HEK293T (cell line): ENCODE measurements around the gene SPRR2D.
"Not testable (repeated sequence)": the region's sequence is repeated elsewhere in the genome, so short reads cannot be mapped to it uniquely, and the experiment has no call there.

Experiments used
- CTCF ChIA-PET: fragments of 350-600 bp; formaldehyde crosslinking; extraction: SDS; loops from one replicate; lab custom pipeline; 2021; ENCODE audit warnings: antibody characterized with exemption, inconsistent platforms; lab: Yijun Ruan, JAX
- POLR2A ChIA-PET: fragments of 350-600 bp; formaldehyde crosslinking; extraction: SDS; loops from one replicate; lab custom pipeline; 2020; ENCODE audit warnings: antibody characterized with exemption, inconsistent platforms; lab: Yijun Ruan, JAX
- DNase-seq: peaks from one replicate; pipeline ENCODE4 v3.0.0; 2012; ENCODE audit warnings: mixed read lengths; ENCODE audit errors: extremely low spot score
- ARNT ChIP-seq: fragments of 450-650 bp; IDR thresholded peaks from 2 replicates; pipeline ENCODE4 v1.6.1; 2017; ENCODE audit warnings: mild to moderate bottlenecking
- BHLHE40 ChIP-seq: fragments of 450-650 bp; IDR thresholded peaks from 2 replicates; pipeline ENCODE4 v1.6.1; 2016; ENCODE audit warnings: mild to moderate bottlenecking, moderate library complexity, borderline replicate concordance
- CTBP1 ChIP-seq: fragments of 450-650 bp; IDR thresholded peaks from 2 replicates; pipeline ENCODE4 v1.6.1; 2016; ENCODE audit warnings: borderline replicate concordance
- ELF4 ChIP-seq: fragments of 450-650 bp; IDR thresholded peaks from 2 replicates; pipeline ENCODE4 v1.6.1; 2017; ENCODE audit warnings: antibody characterized with exemption
- FOXA1 ChIP-seq: fragments of 450-650 bp; IDR thresholded peaks from 2 replicates; pipeline ENCODE4 v1.6.1; 2016; ENCODE audit warnings: mild to moderate bottlenecking
- FOXK2 ChIP-seq: fragments of 450-650 bp; IDR thresholded peaks from 2 replicates; pipeline ENCODE4 v1.6.1; 2016; ENCODE audit warnings: mild to moderate bottlenecking
- FOXM1 ChIP-seq: fragments of 450-650 bp; IDR thresholded peaks from 2 replicates; pipeline ENCODE4 v1.6.1; 2017; ENCODE audit warnings: mild to moderate bottlenecking, borderline replicate concordance
- HDGF ChIP-seq: fragments of 450-650 bp; IDR thresholded peaks from 2 replicates; pipeline ENCODE4 v1.6.1; 2017; ENCODE audit warnings: antibody characterized with exemption, borderline replicate concordance
- L3MBTL2 ChIP-seq: fragments of 450-650 bp; conservative IDR thresholded peaks from 2 replicates; pipeline ENCODE4 v1.6.1; 2016; ENCODE audit warnings: mild to moderate bottlenecking
- LEF1 ChIP-seq: fragments of 450-650 bp; IDR thresholded peaks from 2 replicates; pipeline ENCODE4 v1.6.1; 2017; ENCODE audit warnings: mild to moderate bottlenecking, borderline replicate concordance
- NFRKB ChIP-seq: fragments of 450-650 bp; IDR thresholded peaks from 2 replicates; pipeline ENCODE4 v1.6.1; 2016; ENCODE audit warnings: mild to moderate bottlenecking, moderate library complexity
- PKNOX1 ChIP-seq: fragments of 450-650 bp; IDR thresholded peaks from 2 replicates; pipeline ENCODE4 v1.6.1; 2016
- SP1 ChIP-seq: fragments of 450-650 bp; IDR thresholded peaks from 2 replicates; pipeline ENCODE4 v1.6.1; 2017
- SUZ12 ChIP-seq: fragments of 450-650 bp; IDR thresholded peaks from 2 replicates; pipeline ENCODE4 v1.6.1; 2016; ENCODE audit warnings: mild to moderate bottlenecking
- TARDBP ChIP-seq: fragments of 450-650 bp; IDR thresholded peaks from 2 replicates; pipeline ENCODE4 v1.6.1; 2016
- ZNF384 ChIP-seq: fragments of 450-650 bp; IDR thresholded peaks from 2 replicates; pipeline ENCODE4 v1.6.1; 2016

SPRR2D gene

GRCh38 chr1:153070243-153070642 lies 29.3 kb upstream of the SPRR2D start:
- no peak for TF ChIP-seq L3MBTL2
- TF ChIP-seq BHLHE40 = no peak
- no peak for TF ChIP-seq FOXK2
- no peak for TF ChIP-seq LEF1
- TF ChIP-seq HDGF = no peak
- no peak for TF ChIP-seq ELF4
- no peak for TF ChIP-seq PKNOX1
- no peak for TF ChIP-seq FOXM1
- TF ChIP-seq ZNF384 = no peak
- TF ChIP-seq SUZ12 = no peak
- TF ChIP-seq TARDBP = no peak
- no peak for TF ChIP-seq SP1
- TF ChIP-seq NFRKB = no peak
- no peak for TF ChIP-seq CTBP1
- no peak for TF ChIP-seq FOXA1
- no peak for DNase-seq
- ChIA-PET POLR2A (no interaction called here), CTCF (no interaction called here)

GRCh38 chr1:153058826-153059784 lies 18.2 kb upstream of the SPRR2D start:
- ChIA-PET POLR2A (no interaction called here), CTCF (no interaction called here)
- TF ChIP-seq LEF1 = no peak
- no peak for TF ChIP-seq NFRKB
- no peak for TF ChIP-seq ELF4
- TF ChIP-seq SUZ12 = no peak
- no peak for TF ChIP-seq ARNT
- TF ChIP-seq CTBP1 = no peak
- TF ChIP-seq BHLHE40 = no peak
- no peak for TF ChIP-seq TARDBP
- TF ChIP-seq SP1 = no peak
- no peak for TF ChIP-seq FOXM1
- TF ChIP-seq HDGF = no peak
- no peak for TF ChIP-seq FOXK2
- TF ChIP-seq FOXA1 = no peak
- no peak for TF ChIP-seq L3MBTL2
- TF ChIP-seq PKNOX1 = no peak
- TF ChIP-seq ZNF384 = no peak
- no peak for DNase-seq

GRCh38 chr1:153058154-153058553 lies 17.2 kb upstream of the SPRR2D start:
- POLR2A ChIA-PET = no interaction called here
- no peak for DNase-seq
- TF ChIP-seq ARNT = no peak
- CTCF ChIA-PET = no interaction called here

GRCh38 chr1:153057375-153057774 lies 16.5 kb upstream of the SPRR2D start, which contains the start of gene SPRR2A:
Gene SPRR2A, minus strand, starts transcription at chr1:153057512. Its CDS starts 777 bp downstream, at chr1:153056735.
- TF ChIP-seq FOXM1 (no peak), PKNOX1 (no peak), CTBP1 (no peak), ARNT (no peak), SUZ12 (no peak), HDGF (no peak), BHLHE40 (no peak), TARDBP (no peak), ZNF384 (no peak), NFRKB (no peak)
- ChIA-PET POLR2A (no interaction called here), CTCF (no interaction called here)
- DNase-seq = no peak

GRCh38 chr1:153056111-153056510 lies 15.2 kb upstream of the SPRR2D start:
- CTCF ChIA-PET, POLR2A ChIA-PET, DNase-seq: not testable (repeated sequence)

- DNase-seq = no peak
- ChIA-PET CTCF (no interaction called here), POLR2A (no interaction called here)
- TF ChIP-seq SUZ12 (no peak), ZNF384 (no peak)
Measured at GRCh38 chr1:153049211-153049610, 8.3 kb upstream of the SPRR2D start.

- ChIA-PET CTCF (no interaction called here), POLR2A (no interaction called here)
- TF ChIP-seq SUZ12 = no peak
- no peak for TF ChIP-seq FOXM1
- no peak for TF ChIP-seq TARDBP
- no peak for TF ChIP-seq L3MBTL2
- TF ChIP-seq HDGF = no peak
- no peak for TF ChIP-seq CTBP1
- TF ChIP-seq ELF4 = no peak
- TF ChIP-seq LEF1 = no peak
- TF ChIP-seq ZNF384 = no peak
- TF ChIP-seq FOXK2 = no peak
- TF ChIP-seq BHLHE40 = no peak
- TF ChIP-seq PKNOX1 = no peak
- TF ChIP-seq ARNT = no peak
- TF ChIP-seq NFRKB = no peak
- no peak for TF ChIP-seq FOXA1
- TF ChIP-seq SP1 = no peak
- DNase-seq = no peak
Measured at GRCh38 chr1:153035211-153035610, 5.7 kb downstream of the SPRR2D start.
